Measurements from ENCODE around the gene ARRDC4. TPM values are rescaled to one million over a fixed set of nuclear protein-coding genes. Genes with fewer than 3 reads are reported as not detected.

ARRDC4 gene
- polyA plus RNA-seq, 1 experiment: 39.6 TPM

GRCh38 chr15:97989299-97989698, 28.8 kb downstream of the ARRDC4 start:
- Histone ChIP-seq H3K27me3 (ENCODE audit: control insufficient read depth, insufficient read depth, low read length) (no peaks in the 10 kb centered on the region), H3K4me3 (ENCODE audit: low read depth, low read length) (no peak overlapping the region), H3K36me3 (ENCODE audit: control insufficient read depth, insufficient read depth, low read length) (no peaks in the 10 kb centered on the region)
- no peak for TF ChIP-seq CTCF (IDR thresholded peaks at IDR 0.05; ENCODE audit: insufficient read depth, low read depth, low read length)
- CTCF ChIA-PET: interaction anchor here (1.4 kb wide), 1 partner anchor 11 kb away, joined by 4 read pairs; no protein-coding TSS in a partner anchor
- DNase-seq (ENCODE audit: low read depth): no peak
- POLR2A ChIA-PET: no interaction called here

GRCh38 chr15:97991972-97992541, 31.6 kb downstream of the ARRDC4 start:
- CTCF ChIA-PET: interaction anchor here (0.6 to 1.0 kb wide), 2 partner anchors 9 to 80 kb away, joined by 3 read pairs; no protein-coding TSS in a partner anchor
- DNase-seq (ENCODE audit: low read depth): no peak
- TF ChIP-seq CTCF (IDR thresholded peaks at IDR 0.05; ENCODE audit: insufficient read depth, low read depth, low read length): no peak
- no peaks in the 10 kb centered on the region for H3K27me3 ChIP-seq (ENCODE audit: control insufficient read depth, insufficient read depth, low read length)
- H3K4me3 ChIP-seq (ENCODE audit: low read depth, low read length): no peak overlapping the region
- POLR2A ChIA-PET: no interaction called here
- H3K36me3 ChIP-seq (ENCODE audit: control insufficient read depth, insufficient read depth, low read length): no peaks in the 10 kb centered on the region

GRCh38 chr15:97992823-97993222, 32.3 kb downstream of the ARRDC4 start:
- DNase-seq (ENCODE audit: low read depth): no peak
- no peaks in the 10 kb centered on the region for H3K36me3 ChIP-seq (ENCODE audit: control insufficient read depth, insufficient read depth, low read length)
- ChIA-PET POLR2A (no interaction called here), CTCF (interaction anchor here (1.0 kb wide), 1 partner anchor 9 kb away, joined by 3 read pairs; no protein-coding TSS in a partner anchor)
- no peak for TF ChIP-seq CTCF (IDR thresholded peaks at IDR 0.05; ENCODE audit: insufficient read depth, low read depth, low read length)
- H3K27me3 ChIP-seq (ENCODE audit: control insufficient read depth, insufficient read depth, low read length): no peaks in the 10 kb centered on the region
- no peak overlapping the region for H3K4me3 ChIP-seq (ENCODE audit: low read depth, low read length)

- POLR2A ChIA-PET: no interaction called here
- Histone ChIP-seq H3K27me3 (ENCODE audit: control insufficient read depth, insufficient read depth, low read length) (no peaks in the 10 kb centered on the region), H3K36me3 (ENCODE audit: control insufficient read depth, insufficient read depth, low read length) (no peaks in the 10 kb centered on the region), H3K4me3 (ENCODE audit: low read depth, low read length) (no peak overlapping the region)
- no peak for DNase-seq (ENCODE audit: low read depth)
- no peak for TF ChIP-seq CTCF (IDR thresholded peaks at IDR 0.05; ENCODE audit: insufficient read depth, low read depth, low read length)
- CTCF ChIA-PET: interaction anchor here (0.6 kb wide), 1 partner anchor 620 kb away, joined by 3 read pairs; no protein-coding TSS in a partner anchor
Measured at GRCh38 chr15:97993310-97993738, 32.8 kb downstream of the ARRDC4 start.

- ChIA-PET CTCF (no interaction called here), POLR2A (no interaction called here)
- no peaks in the 10 kb centered on the region for H3K36me3 ChIP-seq (ENCODE audit: control insufficient read depth, insufficient read depth, low read length)
- H3K27me3 ChIP-seq (ENCODE audit: control insufficient read depth, insufficient read depth, low read length): no peaks in the 10 kb centered on the region
- no peak overlapping the region for H3K4me3 ChIP-seq (ENCODE audit: low read depth, low read length)
- no peak for TF ChIP-seq CTCF (IDR thresholded peaks at IDR 0.05; ENCODE audit: insufficient read depth, low read depth, low read length)
- DNase-seq (ENCODE audit: low read depth): no peak
Measured at GRCh38 chr15:97994236-97994635, 33.7 kb downstream of the ARRDC4 start.
